WERI-Rb-1 (cell line): ENCODE results near the gene HOXB8.

Experiments
- DNase-seq: peaks from one replicate; pipeline ENCODE4 v3.0.0-alpha.2; 2020
- H3K27ac ChIP-seq: fragments of 250-450 bp; sonication (Bioruptor Pico); 2 replicates; pipeline ENCODE4 v1.5.1; 2020; ENCODE audit warnings: mild to moderate bottlenecking, moderate library complexity
- H3K27me3 ChIP-seq: fragments of 250-450 bp; sonication (Bioruptor Pico); 2 replicates; pipeline ENCODE4 v1.5.1; 2021; ENCODE audit warnings: mild to moderate bottlenecking, low read depth, moderate library complexity; ENCODE audit not compliant: insufficient read depth, severe bottlenecking
- H3K36me3 ChIP-seq: fragments of 250-450 bp; sonication (Bioruptor Pico); 2 replicates; pipeline ENCODE4 v1.5.1; 2020; ENCODE audit warnings: mild to moderate bottlenecking, moderate library complexity
- H3K4me3 ChIP-seq: 2 replicates; pipeline ENCODE4 v1.5.1; 2011; ENCODE audit warnings: low read depth, mild to moderate bottlenecking, control low read depth, low read length
- H3K9me3 ChIP-seq: fragments of 250-450 bp; sonication (Bioruptor Pico); 2 replicates; pipeline ENCODE4 v1.5.1; 2021; ENCODE audit warnings: mild to moderate bottlenecking, moderate library complexity; ENCODE audit not compliant: severe bottlenecking
- TF ChIP-seq, protein P1 (sequence below): IDR thresholded peaks from 2 replicates; pipeline ENCODE4 v1.5.1; 2011; ENCODE audit warnings: low read depth, mild to moderate bottlenecking, control low read depth, inconsistent platforms, low read length

Gene HOXB8

DNA sequence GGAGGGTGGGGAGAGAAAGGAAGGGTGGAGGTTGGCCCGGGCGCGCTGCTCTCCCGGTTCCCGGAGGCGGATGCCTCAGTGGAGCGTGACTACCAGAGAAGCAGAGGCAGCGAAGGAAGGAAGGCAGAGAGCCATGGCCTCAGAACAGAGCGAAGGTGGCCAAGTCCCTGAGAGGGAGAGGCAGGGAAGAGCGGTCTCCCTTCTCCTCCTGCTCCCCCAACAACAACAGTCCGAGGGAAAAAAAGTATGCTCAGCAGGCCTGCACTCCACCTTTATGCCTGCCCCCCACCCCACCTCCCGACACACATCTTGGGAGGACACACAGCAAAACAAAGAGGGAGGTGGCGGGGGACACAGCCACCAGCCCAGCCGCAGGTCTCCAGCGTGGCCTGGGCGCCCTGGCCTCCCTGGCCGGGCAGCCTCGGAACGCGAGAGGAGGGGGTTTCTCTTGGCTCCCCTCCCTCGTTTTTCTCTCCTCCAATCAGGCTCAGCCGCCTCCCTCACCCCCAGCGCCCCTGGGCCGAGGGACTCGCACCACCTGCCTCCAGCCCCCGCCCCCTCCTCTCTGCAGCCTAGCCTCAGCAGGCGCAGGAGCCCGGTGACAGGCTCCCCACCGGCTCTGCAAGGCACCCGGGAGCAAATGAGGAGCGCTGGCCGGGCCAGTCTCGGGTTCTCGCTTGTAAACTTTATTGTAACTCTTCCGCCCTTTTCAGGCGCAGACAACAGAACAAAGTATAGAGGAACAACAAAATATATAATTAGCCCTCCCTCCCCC, 3.2 kb downstream of the HOXB8 start:
- peak; percentile 71 for DNase-seq
- no peaks in the 10 kb centered on the region for H3K9me3 ChIP-seq
- TF ChIP-seq, protein P1, sequence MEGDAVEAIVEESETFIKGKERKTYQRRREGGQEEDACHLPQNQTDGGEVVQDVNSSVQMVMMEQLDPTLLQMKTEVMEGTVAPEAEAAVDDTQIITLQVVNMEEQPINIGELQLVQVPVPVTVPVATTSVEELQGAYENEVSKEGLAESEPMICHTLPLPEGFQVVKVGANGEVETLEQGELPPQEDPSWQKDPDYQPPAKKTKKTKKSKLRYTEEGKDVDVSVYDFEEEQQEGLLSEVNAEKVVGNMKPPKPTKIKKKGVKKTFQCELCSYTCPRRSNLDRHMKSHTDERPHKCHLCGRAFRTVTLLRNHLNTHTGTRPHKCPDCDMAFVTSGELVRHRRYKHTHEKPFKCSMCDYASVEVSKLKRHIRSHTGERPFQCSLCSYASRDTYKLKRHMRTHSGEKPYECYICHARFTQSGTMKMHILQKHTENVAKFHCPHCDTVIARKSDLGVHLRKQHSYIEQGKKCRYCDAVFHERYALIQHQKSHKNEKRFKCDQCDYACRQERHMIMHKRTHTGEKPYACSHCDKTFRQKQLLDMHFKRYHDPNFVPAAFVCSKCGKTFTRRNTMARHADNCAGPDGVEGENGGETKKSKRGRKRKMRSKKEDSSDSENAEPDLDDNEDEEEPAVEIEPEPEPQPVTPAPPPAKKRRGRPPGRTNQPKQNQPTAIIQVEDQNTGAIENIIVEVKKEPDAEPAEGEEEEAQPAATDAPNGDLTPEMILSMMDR: no peak
- H3K4me3 ChIP-seq: peak overlapping the region; percentile 91
- H3K27me3 ChIP-seq: peaks cover 73% of the 10 kb centered on the region
- H3K36me3 ChIP-seq: no peaks in the 10 kb centered on the region
- H3K27ac ChIP-seq: no peak overlapping the region

DNA sequence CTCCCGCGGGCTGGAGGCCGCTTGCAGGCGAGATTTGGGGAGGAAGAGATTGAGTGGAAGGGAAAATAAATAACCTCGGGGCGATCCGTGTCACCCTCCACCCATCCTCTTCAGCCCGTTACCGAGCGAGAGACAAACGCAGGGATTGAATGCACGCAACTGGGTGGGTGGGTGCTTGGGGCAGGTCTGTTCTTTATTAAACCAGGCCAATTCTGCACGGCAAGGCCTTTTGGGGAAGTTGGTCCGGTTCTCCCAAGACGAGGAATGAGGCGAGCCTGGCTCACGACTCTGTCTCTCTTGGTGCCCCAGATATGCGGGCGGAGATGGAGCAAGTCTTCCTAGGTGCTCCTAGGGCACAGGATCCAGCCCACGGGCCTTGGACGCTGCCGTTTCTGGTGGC, 3.9 kb downstream of the HOXB8 start:
- Histone ChIP-seq H3K27me3 (peaks cover 73% of the 10 kb centered on the region), H3K27ac (peak overlapping the region; percentile 59), H3K9me3 (no peaks in the 10 kb centered on the region), H3K36me3 (no peaks in the 10 kb centered on the region), H3K4me3 (peak overlapping the region; percentile 91)
- TF ChIP-seq, protein P1: no peak
- DNase-seq: no peak

DNA sequence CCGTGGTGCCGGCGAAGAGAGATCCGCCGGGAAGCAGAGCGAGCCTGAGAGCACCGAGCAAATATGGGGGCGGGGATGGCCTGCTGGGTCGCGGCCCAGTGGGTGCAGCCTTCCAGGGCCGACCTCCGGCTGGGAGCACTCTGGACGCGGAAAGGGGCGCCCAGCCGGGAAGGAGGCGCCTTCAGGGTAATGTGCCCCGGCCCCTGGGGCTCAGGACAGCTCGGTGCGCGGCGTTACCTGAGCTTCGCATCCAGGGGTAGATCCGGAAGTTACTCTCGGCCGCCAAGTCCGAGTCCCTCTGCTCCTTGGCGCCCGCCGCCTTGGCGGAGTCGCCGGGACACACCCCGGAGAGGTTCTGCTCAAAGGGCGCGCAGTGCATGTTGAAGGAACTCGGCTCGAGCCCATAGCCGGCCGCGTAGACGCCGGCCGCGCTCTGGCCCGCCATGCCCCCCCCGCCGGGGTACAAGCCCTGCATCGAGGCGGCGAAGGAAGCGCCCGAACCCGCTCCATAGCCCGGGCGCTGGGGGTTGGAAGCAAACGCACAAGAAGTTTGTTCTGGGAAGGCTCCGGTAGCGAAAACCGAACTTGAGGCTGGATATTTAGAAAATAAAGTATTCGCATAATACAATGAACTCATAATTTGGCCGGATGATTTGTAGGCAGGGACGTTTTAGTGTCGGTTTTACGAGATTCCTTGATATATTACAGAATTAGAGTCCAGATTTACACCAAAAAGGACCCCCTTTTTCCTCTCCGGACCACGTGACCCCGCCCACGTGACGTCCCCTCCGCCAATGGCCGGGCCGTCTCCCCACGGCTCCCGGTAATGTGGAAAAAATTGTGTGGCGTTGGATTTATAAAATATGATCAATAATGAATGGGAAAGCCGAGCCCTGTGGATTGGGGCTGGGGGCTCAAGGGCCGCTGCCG, 4.5 kb downstream of the HOXB8 start, which contains the start of gene HOXB7:
Gene HOXB7, minus strand, starts transcription at position 736 of the 930 bp plus-strand sequence. Its CDS starts 99 bp downstream, at position 637.
- Histone ChIP-seq H3K27ac (peak within 1 kb of the TSS; percentile 59), H3K36me3 (no peaks in the 10 kb centered on the region), H3K9me3 (no peaks in the 10 kb centered on the region), H3K4me3 (peak within 1 kb of the TSS; percentile 91), H3K27me3 (peaks cover 72% of the 10 kb centered on the region)
- TF ChIP-seq, protein P1: no peak
- DNase-seq: peak; percentile 78

DNA sequence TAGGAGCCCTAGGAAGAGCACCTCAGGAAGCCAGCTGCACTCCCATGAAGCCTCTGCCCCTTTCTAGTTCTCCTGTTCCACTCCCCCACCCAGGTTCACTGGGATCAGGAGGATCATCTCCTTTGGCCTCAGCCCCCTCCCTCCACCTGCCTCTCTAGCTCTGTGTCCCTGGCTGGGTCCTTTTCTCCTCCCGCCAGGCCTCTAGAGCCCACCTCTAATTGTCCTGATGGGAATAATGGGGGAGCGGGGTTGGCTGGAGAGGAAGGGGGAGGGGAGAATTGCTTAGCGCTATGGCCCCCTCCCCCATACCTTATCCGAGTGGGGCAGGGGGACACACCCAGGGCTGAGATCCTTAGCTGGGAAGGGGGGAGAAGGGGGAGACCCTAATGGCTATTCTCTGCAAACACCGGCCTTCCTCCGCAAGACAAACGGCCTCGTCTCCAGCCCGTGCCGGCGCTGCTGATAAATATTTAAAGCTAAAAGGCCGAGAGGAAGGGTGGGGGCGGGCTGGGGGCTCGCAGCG, 5.3 kb downstream of the HOXB8 start:
- peaks cover 72% of the 10 kb centered on the region for H3K27me3 ChIP-seq
- no peaks in the 10 kb centered on the region for H3K36me3 ChIP-seq
- peak overlapping the region; percentile 59 for H3K27ac ChIP-seq

DNA sequence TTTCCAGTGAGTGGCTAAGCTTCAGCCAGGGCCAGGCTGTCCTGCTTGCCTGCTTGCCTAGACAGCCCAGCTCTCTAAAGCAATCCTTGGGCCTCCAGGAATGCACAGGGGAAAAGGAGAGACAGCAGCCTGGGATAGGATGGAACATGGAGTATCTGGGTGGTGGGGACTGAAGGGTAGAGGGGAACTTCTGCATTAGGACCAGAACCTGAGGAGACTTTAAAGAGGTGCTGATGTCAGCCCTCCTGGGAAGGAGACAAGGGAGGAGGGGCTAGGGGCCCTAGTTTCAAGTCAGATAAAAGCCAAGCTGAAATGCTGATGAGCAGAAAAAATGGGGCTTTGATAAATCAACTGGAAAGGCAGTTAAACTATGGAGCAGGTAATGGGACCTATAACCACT, 6.1 kb downstream of the HOXB8 start:
- peaks cover 73% of the 10 kb centered on the region for H3K27me3 ChIP-seq
- DNase-seq: no peak
- TF ChIP-seq, protein P1: no peak
- no peak overlapping the region for H3K4me3 ChIP-seq
- no peaks in the 10 kb centered on the region for H3K9me3 ChIP-seq
- no peak overlapping the region for H3K27ac ChIP-seq
- no peaks in the 10 kb centered on the region for H3K36me3 ChIP-seq

More for the DNA sequence above, 5.3 kb downstream of the HOXB8 start:
- DNase-seq: peak; percentile 51
- TF ChIP-seq, protein P1: no peak
- Histone ChIP-seq H3K9me3 (no peaks in the 10 kb centered on the region), H3K4me3 (peak overlapping the region; percentile 91)
